ENCODE data around the gene CDC45.

CDC45 gene

GRCh38 chr22:19478045-19478900 lies 1.4 kb upstream of the CDC45 start:
- DNase-seq, result peak in 1 of 3 donors; percentile 34
- Histone ChIP-seq H3K4me3 (ENCODE audit: control insufficient read depth in 1 of 7, extremely low read depth in 1 of 7, insufficient read depth in 4 of 7, low read depth in 2 of 7, low read length in 6 of 7) (peak overlapping the region; percentile 56 to 100 (median 89)), H3K27me3 (replicated peaks in 2 of 5; ENCODE audit: control insufficient read depth in 4 of 5, insufficient read depth in 5 of 5, low read length in 4 of 5) (no peaks in the 10 kb centered on the region), H3K4me1 (ENCODE audit: control extremely low read depth in 1 of 4, control insufficient read depth in 4 of 4, insufficient read depth in 4 of 4, low read length in 3 of 4) (peaks cover 16 to 27% (median 25%) of the 10 kb centered on the region in 4 experiments), H3K27ac (ENCODE audit: insufficient read depth in 1 of 2, low read depth in 1 of 2, low read length in 2 of 2, poor library complexity in 1 of 2, severe bottlenecking in 2 of 2) (peak overlapping the region; percentile 100), H3K36me3 (ENCODE audit: control insufficient read depth in 4 of 4, insufficient read depth in 4 of 4, low read length in 3 of 4) (peaks cover 4 to 41% (median 15%) of the 10 kb centered on the region in 4 experiments), H3K9me3 (ENCODE audit: control extremely low read depth in 1 of 5, control insufficient read depth in 4 of 5, insufficient read depth in 2 of 5, low read depth in 1 of 5, low read length in 4 of 5) (no peaks in the 10 kb centered on the region)
- POLR2A ChIA-PET, result no interaction called here
- WGBS (ENCODE audit: insufficient coverage), result under 1% methylated on average over 21 of the region's 31 CpGs
- CTCF ChIA-PET, result interaction anchor here (1.0 to 4.3 kb wide), 8 partner anchors 10 to 330 kb away, joined by 3 to 19 read pairs (median 4); no protein-coding TSS in a partner anchor

DNA sequence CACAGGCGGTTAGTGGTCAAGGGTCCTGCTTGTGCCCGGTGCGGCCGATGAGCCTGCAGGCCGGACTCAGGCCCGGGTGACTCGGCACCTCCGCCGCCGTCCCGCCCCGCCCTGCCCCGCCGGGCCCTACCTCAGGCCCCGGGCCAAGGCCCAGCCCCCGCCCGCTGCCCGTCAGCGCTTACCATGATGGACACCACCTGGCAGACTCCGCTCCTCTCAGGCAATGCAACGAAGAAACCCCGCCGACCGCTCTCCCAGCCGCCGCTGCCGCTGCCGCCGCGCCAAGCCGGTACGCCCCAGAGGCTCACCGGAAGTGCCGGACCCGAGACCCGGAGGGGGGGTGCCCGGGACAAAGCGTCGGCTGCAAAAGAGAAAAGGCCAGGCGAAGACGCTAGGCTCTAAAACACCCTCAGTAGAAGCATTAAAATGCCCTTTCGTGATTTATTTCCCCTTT lies 792 bp upstream of the CDC45 start, which contains the start of gene UFD1:
Gene UFD1, minus strand, starts transcription at position 293 of the 454 bp plus-strand sequence. Its CDS starts 108 bp downstream, at position 185.
- Histone ChIP-seq H3K27me3 (replicated peaks in 2 of 5; ENCODE audit: control insufficient read depth in 4 of 5, insufficient read depth in 5 of 5, low read length in 4 of 5) (no peaks in the 10 kb centered on the region), H3K4me3 (ENCODE audit: control insufficient read depth in 1 of 7, extremely low read depth in 1 of 7, insufficient read depth in 4 of 7, low read depth in 2 of 7, low read length in 6 of 7) (peak within 1 kb of the TSS; percentile 61 to 100 (median 89)), H3K9me3 (ENCODE audit: control extremely low read depth in 1 of 5, control insufficient read depth in 4 of 5, insufficient read depth in 2 of 5, low read depth in 1 of 5, low read length in 4 of 5) (no peaks in the 10 kb centered on the region), H3K36me3 (ENCODE audit: control insufficient read depth in 4 of 4, insufficient read depth in 4 of 4, low read length in 3 of 4) (peaks cover 4 to 40% (median 12%) of the 10 kb centered on the region in 4 experiments), H3K27ac (ENCODE audit: insufficient read depth in 1 of 2, low read depth in 1 of 2, low read length in 2 of 2, poor library complexity in 1 of 2, severe bottlenecking in 2 of 2) (peak within 1 kb of the TSS; percentile 100), H3K4me1 (ENCODE audit: control extremely low read depth in 1 of 4, control insufficient read depth in 4 of 4, insufficient read depth in 4 of 4, low read length in 3 of 4) (peaks cover 16 to 27% (median 25%) of the 10 kb centered on the region in 4 experiments)
- POLR2A ChIA-PET, result interaction anchor here (0.7 kb wide), 1 partner anchor 16 kb away, joined by 3 read pairs; no protein-coding TSS in a partner anchor
- CTCF ChIA-PET, result interaction anchor here (1.1 to 4.3 kb wide), 3 partner anchors 151 to 330 kb away, joined by 3 to 19 read pairs (median 3); no protein-coding TSS in a partner anchor
- 0% methylated on average over 29 of the region's 42 CpGs for WGBS (ENCODE audit: insufficient coverage)
- DNase-seq, result peak in 1 of 3 donors; percentile 79

DNA sequence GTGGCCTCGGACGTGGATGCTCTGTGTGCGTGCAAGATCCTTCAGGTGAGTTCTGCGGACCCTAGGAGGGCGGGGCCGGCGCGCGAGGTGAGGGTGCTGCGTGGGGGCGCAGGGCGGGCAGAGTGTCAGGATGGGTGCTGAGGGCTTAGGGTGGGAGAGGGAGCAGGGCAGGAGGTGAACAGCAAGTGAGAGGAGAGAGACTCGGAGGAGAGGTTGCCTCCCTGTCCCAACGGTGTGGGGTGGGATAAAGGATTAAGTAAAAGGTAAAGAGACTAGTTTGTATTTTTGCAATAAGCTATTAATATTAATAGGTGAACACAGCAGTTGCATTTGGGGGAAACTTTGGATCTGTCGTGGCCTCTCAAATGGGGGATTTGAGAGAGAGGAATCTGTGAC lies 451 bp downstream of the CDC45 start:
- Histone ChIP-seq H3K27ac (ENCODE audit: insufficient read depth in 1 of 2, low read depth in 1 of 2, low read length in 2 of 2, poor library complexity in 1 of 2, severe bottlenecking in 2 of 2) (peak overlapping the region in 1 of 2 experiments; percentile 100), H3K36me3 (ENCODE audit: control insufficient read depth in 4 of 4, insufficient read depth in 4 of 4, low read length in 3 of 4) (peaks cover 6 to 43% (median 16%) of the 10 kb centered on the region in 4 experiments), H3K4me3 (ENCODE audit: control insufficient read depth in 1 of 7, extremely low read depth in 1 of 7, insufficient read depth in 4 of 7, low read depth in 2 of 7, low read length in 6 of 7) (peak overlapping the region; percentile 61 to 100 (median 89)), H3K27me3 (replicated peaks in 2 of 5; ENCODE audit: control insufficient read depth in 4 of 5, insufficient read depth in 5 of 5, low read length in 4 of 5) (no peaks in the 10 kb centered on the region), H3K9me3 (ENCODE audit: control extremely low read depth in 1 of 5, control insufficient read depth in 4 of 5, insufficient read depth in 2 of 5, low read depth in 1 of 5, low read length in 4 of 5) (no peaks in the 10 kb centered on the region), H3K4me1 (ENCODE audit: control extremely low read depth in 1 of 4, control insufficient read depth in 4 of 4, insufficient read depth in 4 of 4, low read length in 3 of 4) (peaks cover 16 to 27% (median 25%) of the 10 kb centered on the region in 4 experiments)
- no peak for DNase-seq
- 0% methylated on average over 14 of the region's 15 CpGs for WGBS (ENCODE audit: insufficient coverage)
- CTCF ChIA-PET, result interaction anchor here (0.6 to 4.3 kb wide), 3 partner anchors 41 to 150 kb away, joined by 3 to 19 read pairs (median 3); no protein-coding TSS in a partner anchor
- POLR2A ChIA-PET, result no interaction called here

DNA sequence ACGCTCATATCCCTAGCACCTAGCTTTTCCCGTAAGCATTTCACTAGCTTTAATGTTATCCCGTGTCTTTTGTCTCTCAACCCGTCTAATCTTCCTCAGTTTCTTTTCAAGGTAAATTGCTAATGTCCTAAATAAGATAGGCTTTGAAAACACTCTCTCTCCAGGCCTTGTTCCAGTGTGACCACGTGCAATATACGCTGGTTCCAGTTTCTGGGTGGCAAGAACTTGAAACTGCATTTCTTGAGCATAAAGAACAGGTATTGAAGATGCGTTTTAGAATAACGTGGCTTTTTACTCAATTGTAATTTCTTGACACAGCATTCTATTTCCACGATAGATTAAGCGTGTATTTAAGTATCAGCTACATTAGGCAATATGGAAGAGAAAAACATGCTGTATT lies 1.1 kb downstream of the CDC45 start:
- no peak for DNase-seq
- Histone ChIP-seq H3K4me3 (ENCODE audit: control insufficient read depth in 1 of 7, extremely low read depth in 1 of 7, insufficient read depth in 4 of 7, low read depth in 2 of 7, low read length in 6 of 7) (peak overlapping the region in 4 of 7 experiments; percentile 5 to 100 (median 92)), H3K4me1 (ENCODE audit: control extremely low read depth in 1 of 4, control insufficient read depth in 4 of 4, insufficient read depth in 4 of 4, low read length in 3 of 4) (peaks cover 16 to 27% (median 25%) of the 10 kb centered on the region in 4 experiments), H3K27me3 (replicated peaks in 2 of 5; ENCODE audit: control insufficient read depth in 4 of 5, insufficient read depth in 5 of 5, low read length in 4 of 5) (no peaks in the 10 kb centered on the region), H3K27ac (ENCODE audit: insufficient read depth in 1 of 2, low read depth in 1 of 2, low read length in 2 of 2, poor library complexity in 1 of 2, severe bottlenecking in 2 of 2) (peak overlapping the region in 1 of 2 experiments; percentile 100), H3K36me3 (ENCODE audit: control insufficient read depth in 4 of 4, insufficient read depth in 4 of 4, low read length in 3 of 4) (peaks cover 6 to 43% (median 18%) of the 10 kb centered on the region in 4 experiments), H3K9me3 (ENCODE audit: control extremely low read depth in 1 of 5, control insufficient read depth in 4 of 5, insufficient read depth in 2 of 5, low read depth in 1 of 5, low read length in 4 of 5) (no peaks in the 10 kb centered on the region)
- CTCF ChIA-PET, result interaction anchor here (0.6 to 4.3 kb wide), 5 partner anchors 8 to 149 kb away, joined by 3 to 19 read pairs (median 3); no protein-coding TSS in a partner anchor
- POLR2A ChIA-PET, result no interaction called here
- 88% methylated on average over 3 of the region's 10 CpGs for WGBS (ENCODE audit: insufficient coverage)

- Histone ChIP-seq H3K27ac (ENCODE audit: insufficient read depth in 1 of 2, low read depth in 1 of 2, low read length in 2 of 2, poor library complexity in 1 of 2, severe bottlenecking in 2 of 2) (no peak overlapping the region), H3K4me1 (ENCODE audit: control extremely low read depth in 1 of 4, control insufficient read depth in 4 of 4, insufficient read depth in 4 of 4, low read length in 3 of 4) (peaks cover 15 to 24% (median 22%) of the 10 kb centered on the region in 4 experiments), H3K36me3 (ENCODE audit: control insufficient read depth in 4 of 4, insufficient read depth in 4 of 4, low read length in 3 of 4) (peaks cover 8 to 43% (median 20%) of the 10 kb centered on the region in 4 experiments), H3K4me3 (ENCODE audit: control insufficient read depth in 1 of 7, extremely low read depth in 1 of 7, insufficient read depth in 4 of 7, low read depth in 2 of 7, low read length in 6 of 7) (no peak overlapping the region), H3K9me3 (ENCODE audit: control extremely low read depth in 1 of 5, control insufficient read depth in 4 of 5, insufficient read depth in 2 of 5, low read depth in 1 of 5, low read length in 4 of 5) (no peaks in the 10 kb centered on the region), H3K27me3 (replicated peaks in 2 of 5; ENCODE audit: control insufficient read depth in 4 of 5, insufficient read depth in 5 of 5, low read length in 4 of 5) (no peaks in the 10 kb centered on the region)
- ChIA-PET POLR2A (no interaction called here), CTCF (no interaction called here)
- WGBS (ENCODE audit: insufficient coverage), result 100% methylated on average over 7 of the region's 9 CpGs
- no peak for DNase-seq
Observed at GRCh38 chr22:19482297-19482696, 2.6 kb downstream of the CDC45 start.

- Histone ChIP-seq H3K4me3 (ENCODE audit: control insufficient read depth in 1 of 7, extremely low read depth in 1 of 7, insufficient read depth in 4 of 7, low read depth in 2 of 7, low read length in 6 of 7) (no peak overlapping the region), H3K4me1 (ENCODE audit: control extremely low read depth in 1 of 4, control insufficient read depth in 4 of 4, insufficient read depth in 4 of 4, low read length in 3 of 4) (peaks cover 4 to 12% (median 12%) of the 10 kb centered on the region in 4 experiments), H3K36me3 (ENCODE audit: control insufficient read depth in 4 of 4, insufficient read depth in 4 of 4, low read length in 3 of 4) (peaks cover 10 to 49% (median 22%) of the 10 kb centered on the region in 4 experiments), H3K27ac (ENCODE audit: insufficient read depth in 1 of 2, low read depth in 1 of 2, low read length in 2 of 2, poor library complexity in 1 of 2, severe bottlenecking in 2 of 2) (no peak overlapping the region), H3K27me3 (replicated peaks in 2 of 5; ENCODE audit: control insufficient read depth in 4 of 5, insufficient read depth in 5 of 5, low read length in 4 of 5) (no peaks in the 10 kb centered on the region), H3K9me3 (ENCODE audit: control extremely low read depth in 1 of 5, control insufficient read depth in 4 of 5, insufficient read depth in 2 of 5, low read depth in 1 of 5, low read length in 4 of 5) (no peaks in the 10 kb centered on the region)
- DNase-seq, result no peak
- 95% methylated on average over 7 of the region's 8 CpGs for WGBS (ENCODE audit: insufficient coverage)
- POLR2A ChIA-PET, result no interaction called here
- CTCF ChIA-PET, result interaction anchor here (1.5 to 9.1 kb wide), 2 partner anchors 38 to 147 kb away, joined by 3 to 64 read pairs; no protein-coding TSS in a partner anchor
Observed at GRCh38 chr22:19483481-19484244, 3.9 kb downstream of the CDC45 start.
